ENCODE measurements around the gene GDF7.

DNA sequence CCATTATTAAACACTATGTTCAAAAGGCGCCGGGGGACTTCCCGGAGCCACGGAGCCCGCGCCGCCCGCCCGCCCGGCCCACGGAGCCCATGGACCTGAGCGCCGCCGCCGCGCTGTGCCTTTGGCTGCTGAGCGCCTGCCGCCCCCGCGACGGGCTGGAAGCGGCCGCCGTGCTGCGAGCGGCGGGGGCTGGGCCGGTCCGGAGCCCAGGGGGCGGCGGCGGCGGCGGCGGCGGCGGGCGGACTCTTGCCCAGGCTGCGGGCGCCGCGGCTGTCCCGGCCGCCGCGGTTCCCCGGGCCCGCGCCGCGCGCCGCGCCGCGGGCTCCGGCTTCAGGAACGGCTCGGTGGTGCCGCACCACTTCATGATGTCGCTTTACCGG is 197 bp downstream of the GDF7 start:
- TF ChIP-seq, protein P1, sequence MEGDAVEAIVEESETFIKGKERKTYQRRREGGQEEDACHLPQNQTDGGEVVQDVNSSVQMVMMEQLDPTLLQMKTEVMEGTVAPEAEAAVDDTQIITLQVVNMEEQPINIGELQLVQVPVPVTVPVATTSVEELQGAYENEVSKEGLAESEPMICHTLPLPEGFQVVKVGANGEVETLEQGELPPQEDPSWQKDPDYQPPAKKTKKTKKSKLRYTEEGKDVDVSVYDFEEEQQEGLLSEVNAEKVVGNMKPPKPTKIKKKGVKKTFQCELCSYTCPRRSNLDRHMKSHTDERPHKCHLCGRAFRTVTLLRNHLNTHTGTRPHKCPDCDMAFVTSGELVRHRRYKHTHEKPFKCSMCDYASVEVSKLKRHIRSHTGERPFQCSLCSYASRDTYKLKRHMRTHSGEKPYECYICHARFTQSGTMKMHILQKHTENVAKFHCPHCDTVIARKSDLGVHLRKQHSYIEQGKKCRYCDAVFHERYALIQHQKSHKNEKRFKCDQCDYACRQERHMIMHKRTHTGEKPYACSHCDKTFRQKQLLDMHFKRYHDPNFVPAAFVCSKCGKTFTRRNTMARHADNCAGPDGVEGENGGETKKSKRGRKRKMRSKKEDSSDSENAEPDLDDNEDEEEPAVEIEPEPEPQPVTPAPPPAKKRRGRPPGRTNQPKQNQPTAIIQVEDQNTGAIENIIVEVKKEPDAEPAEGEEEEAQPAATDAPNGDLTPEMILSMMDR (IDR thresholded peaks at IDR 0.05), result no peak
- no peak for TF ChIP-seq POLR2A (IDR thresholded peaks at IDR 0.05)
